H9 (cell line): ENCODE data around the gene KIF1A. TPM values are rescaled to one million over a fixed set of nuclear protein-coding genes. Genes with fewer than 3 reads are reported as not detected.

Source experiments
- DNase-seq: peaks from one replicate; pipeline ENCODE4 v3.0.0-alpha.2; 2017
- H2AFZ ChIP-seq: one replicate; pipeline ENCODE4 v1.6.1; 2013; ENCODE audit warnings: mild to moderate bottlenecking, low read length, control low read depth, moderate library complexity
- H2AK5ac ChIP-seq: 2 replicates; pipeline ENCODE4 v1.6.1; 2013; ENCODE audit warnings: low read length, control low read depth, mixed read lengths; ENCODE audit not compliant: insufficient read length
- H2BK120ac ChIP-seq: one replicate; pipeline ENCODE4 v1.6.1; 2013; ENCODE audit warnings: low read depth, mild to moderate bottlenecking, low read length, control low read depth, inconsistent platforms; ENCODE audit not compliant: poor library complexity, severe bottlenecking
- H2BK12ac ChIP-seq: 2 replicates; pipeline ENCODE4 v1.6.1; 2013; ENCODE audit warnings: low read length, control low read depth, mixed read lengths, low read depth; ENCODE audit not compliant: insufficient read length
- H2BK15ac ChIP-seq: 2 replicates; pipeline ENCODE4 v1.6.1; 2013; ENCODE audit warnings: low read depth, low read length, control low read depth
- H2BK20ac ChIP-seq: one replicate; pipeline ENCODE4 v1.6.1; 2013; ENCODE audit warnings: low read depth, mild to moderate bottlenecking, low read length, control low read depth, inconsistent platforms; ENCODE audit not compliant: poor library complexity, severe bottlenecking
- H2BK5ac ChIP-seq: 2 replicates; pipeline ENCODE4 v1.6.1; 2013; ENCODE audit warnings: low read length, control low read depth, mixed read lengths; ENCODE audit not compliant: insufficient read length
- H3K14ac ChIP-seq: 2 replicates; pipeline ENCODE4 v1.6.1; 2013; ENCODE audit warnings: low read length, control low read depth; ENCODE audit not compliant: insufficient read depth
- H3K18ac ChIP-seq: 2 replicates; pipeline ENCODE4 v1.6.1; 2013; ENCODE audit warnings: low read depth, mild to moderate bottlenecking, mixed read lengths, low read length, control low read depth; ENCODE audit not compliant: insufficient read length
- H3K23ac ChIP-seq: 2 replicates; pipeline ENCODE4 v1.6.1; 2013; ENCODE audit warnings: low read length, control low read depth, mixed read lengths, low read depth; ENCODE audit not compliant: insufficient read length
- H3K23me2 ChIP-seq: 2 replicates; pipeline ENCODE4 v1.6.1; 2013; ENCODE audit warnings: low read depth, mild to moderate bottlenecking, mixed read lengths, low read length, control low read depth; ENCODE audit not compliant: insufficient read length, poor library complexity, severe bottlenecking
- H3K27ac ChIP-seq: 2 replicates; pipeline ENCODE4 v1.5.1; 2013; ENCODE audit warnings: low read length, control low read depth, mixed read lengths, low read depth; ENCODE audit not compliant: insufficient read length
- H3K27me3 ChIP-seq: 2 replicates; pipeline ENCODE4 v1.6.1; 2013; ENCODE audit warnings: low read length, control low read depth, inconsistent platforms; ENCODE audit not compliant: insufficient read depth
- H3K4ac ChIP-seq: 2 replicates; pipeline ENCODE4 v1.6.1; 2013; ENCODE audit warnings: low read depth, mild to moderate bottlenecking, control low read depth, inconsistent platforms, low read length, moderate library complexity
- H3K4me1 ChIP-seq: 2 replicates; pipeline ENCODE4 v1.6.1; 2013; ENCODE audit warnings: low read length, control low read depth, inconsistent platforms; ENCODE audit not compliant: insufficient read depth
- H3K4me2 ChIP-seq: 2 replicates; pipeline ENCODE4 v1.6.1; 2013; ENCODE audit warnings: low read length, control low read depth, mixed read lengths; ENCODE audit not compliant: insufficient read length, insufficient read depth
- H3K56ac ChIP-seq: 2 replicates; pipeline ENCODE4 v1.6.1; 2013; ENCODE audit warnings: low read depth, mild to moderate bottlenecking, mixed read lengths, low read length, control low read depth; ENCODE audit not compliant: insufficient read length
- H3K79me1 ChIP-seq: 2 replicates; pipeline ENCODE4 v1.6.1; 2013; ENCODE audit warnings: low read depth, mild to moderate bottlenecking, moderate library complexity, low read length, control low read depth, inconsistent platforms; ENCODE audit not compliant: insufficient read depth, poor library complexity, severe bottlenecking
- H3K79me2 ChIP-seq: 2 replicates; pipeline ENCODE4 v1.6.1; 2013; ENCODE audit warnings: low read length, control low read depth, inconsistent platforms; ENCODE audit not compliant: insufficient read depth
- H3K9ac ChIP-seq: 2 replicates; pipeline ENCODE4 v1.6.1; 2013; ENCODE audit warnings: low read length, control low read depth, mixed read lengths; ENCODE audit not compliant: insufficient read length; ENCODE audit errors: extremely low read depth
- H3K9me3 ChIP-seq: one replicate; pipeline ENCODE4 v1.6.1; 2013; ENCODE audit warnings: low read depth, low read length, inconsistent platforms; ENCODE audit not compliant: control insufficient read depth
- H3T11ph ChIP-seq: one replicate; pipeline ENCODE4 v1.6.1; 2013; ENCODE audit warnings: mild to moderate bottlenecking, low read length, control low read depth, inconsistent platforms
- H4K20me1 ChIP-seq: one replicate; pipeline ENCODE4 v1.6.1; 2013; ENCODE audit not compliant: control insufficient read depth, insufficient read length, insufficient read depth
- H4K5ac ChIP-seq: 2 replicates; pipeline ENCODE4 v1.6.1; 2013; ENCODE audit warnings: low read depth, mild to moderate bottlenecking, mixed read lengths, low read length, control low read depth; ENCODE audit not compliant: insufficient read length
- H4K8ac ChIP-seq: replicated peaks from 2 replicates; pipeline ENCODE4 v1.6.1; 2013; ENCODE audit warnings: low read length, control low read depth, mixed read lengths, low read depth; ENCODE audit not compliant: insufficient read length
- H4K91ac ChIP-seq: 2 replicates; pipeline ENCODE4 v1.6.1; 2013; ENCODE audit warnings: low read depth, mild to moderate bottlenecking, moderate library complexity, mixed read lengths, low read length, control low read depth; ENCODE audit not compliant: insufficient read length
- H3K27ac Mint-ChIP-seq, 3 experiments: 2 replicates in 2 of 3; 3 replicates in 1 of 3; pipeline ENCODE4 v1.8.0; 2020 to 2021; ENCODE audit warnings: mixed read lengths in 3 of 3, mild to moderate bottlenecking in 1 of 3, moderate library complexity in 1 of 3
- H3K27me3 Mint-ChIP-seq: 2 replicates; pipeline ENCODE4 v1.8.0; 2021; ENCODE audit warnings: low read depth, mild to moderate bottlenecking, moderate library complexity, mixed read lengths
- H3K36me3 Mint-ChIP-seq, 3 experiments: 2 replicates in 2 of 3; 3 replicates in 1 of 3; pipeline ENCODE4 v1.8.0; 2020 to 2021; ENCODE audit warnings: low read depth in 3 of 3, mixed read lengths in 3 of 3; ENCODE audit not compliant: insufficient read depth in 1 of 3
- H3K4me1 Mint-ChIP-seq, 2 experiments: 2 replicates each; pipeline ENCODE4 v1.8.0; 2020; ENCODE audit warnings: mixed read lengths in 2 of 2
- H3K4me3 Mint-ChIP-seq, 2 experiments: 2 replicates in 1 of 2; 3 replicates in 1 of 2; pipeline ENCODE4 v1.8.0; 2020 to 2021; ENCODE audit warnings: mild to moderate bottlenecking in 2 of 2, mixed read lengths in 2 of 2, moderate library complexity in 1 of 2
- H3K9me3 Mint-ChIP-seq, 2 experiments: 2 replicates in 1 of 2; 3 replicates in 1 of 2; pipeline ENCODE4 v1.8.0; 2020; ENCODE audit warnings: mild to moderate bottlenecking in 2 of 2, mixed read lengths in 2 of 2, moderate library complexity in 1 of 2
- WGBS: extraction: QIAGEN DNeasy Blood & Tissue Kit; methylation state at CpG from one replicate; pipeline ENCODE4 v1.1.7; 2013; ENCODE audit warnings: missing lambda C conversion rate, low lambda C conversion rate, mixed read lengths; ENCODE audit not compliant: insufficient read length; ENCODE audit errors: extremely low coverage; 5-methylcytosine and 5-hydroxymethylcytosine counted together
- total RNA-seq: library from RNA; stranded (reverse); gene quantifications from 2 replicates; pipeline ENCODE4 v1.2.1, GENCODE V29; 2021
- TF ChIP-seq, protein P1 (sequence below): fragments of 200-600 bp; sonication (generic); conservative IDR thresholded peaks from 3 replicates; pipeline ENCODE4 v1.8.0; 2021; ENCODE audit warnings: antibody characterized with exemption, mild to moderate bottlenecking

Gene KIF1A
- total RNA-seq, 1 experiment from 2014 or later = 204 TPM

DNA sequence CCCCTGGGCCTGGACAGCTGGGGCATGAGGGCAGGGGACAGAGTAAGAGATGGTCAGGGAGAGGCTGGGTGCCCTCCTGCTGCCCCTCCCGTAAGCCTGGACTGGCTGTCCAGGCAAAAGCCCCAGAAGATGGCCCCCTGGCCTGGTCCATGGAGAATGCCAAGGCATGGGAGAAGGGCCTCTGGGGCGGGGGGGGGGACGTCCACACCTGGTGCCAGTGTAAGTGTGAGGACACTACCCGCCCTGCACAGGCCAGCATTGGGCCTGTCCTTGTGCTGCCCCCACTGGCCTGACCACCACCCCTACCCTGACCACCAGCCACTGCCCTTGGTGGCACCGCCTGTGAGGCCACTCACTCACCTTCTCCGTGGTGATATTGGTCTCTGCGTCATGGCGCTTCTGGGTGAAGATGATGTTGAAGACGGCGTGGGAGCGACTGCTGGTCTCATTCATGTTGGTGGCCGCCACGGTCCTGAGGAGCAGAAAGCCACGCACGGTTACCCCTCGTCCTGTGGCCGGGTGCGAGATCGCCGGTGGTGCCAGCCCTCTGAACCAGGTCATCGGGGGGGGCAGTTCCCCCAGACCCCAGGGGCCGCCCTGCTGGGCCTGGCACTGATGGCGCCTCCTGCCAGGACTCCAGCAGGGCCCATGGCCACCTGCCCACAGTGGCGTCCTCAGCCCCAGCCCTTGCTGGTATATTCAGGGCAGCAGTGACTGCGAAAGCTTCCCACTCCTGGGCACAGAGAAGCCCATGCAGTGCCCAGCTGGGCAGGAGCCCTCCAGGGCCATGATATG lies 35.2 kb downstream of the KIF1A start:
- DNase-seq = no peak
- H3K27ac Mint-ChIP-seq = no peak overlapping the region

More for the DNA sequence above, 35.2 kb downstream of the KIF1A start:
- Histone ChIP-seq H3K79me2 (no peaks in the 10 kb centered on the region; the same call in 1 of the 2 replicates), H3T11ph (no peak overlapping the region), H4K8ac (no peak overlapping the region), H3K14ac (no peak overlapping the region), H2BK5ac (no peak overlapping the region), H2AK5ac (no peak overlapping the region), H3K27ac (no peak overlapping the region), H2AFZ (no peak overlapping the region), H2BK15ac (no peak overlapping the region), H3K18ac (no peak overlapping the region), H3K23ac (no peak overlapping the region), H3K9me3 (no peaks in the 10 kb centered on the region), H3K4ac (no peak overlapping the region), H2BK120ac (no peak overlapping the region), H3K27me3 (no peaks in the 10 kb centered on the region), H3K56ac (no peak overlapping the region), H2BK20ac (no peak overlapping the region), H3K4me2 (no peak overlapping the region), H2BK12ac (no peak overlapping the region), H3K79me1 (peaks cover 4% of the 10 kb centered on the region), H3K4me1 (no peaks in the 10 kb centered on the region), H3K23me2 (no peaks in the 10 kb centered on the region), H4K5ac (no peak overlapping the region), H3K9ac (no peak overlapping the region), H4K91ac (no peak overlapping the region), H4K20me1 (no peaks in the 10 kb centered on the region)
- H3K4me3 Mint-ChIP-seq = no peak overlapping the region
- TF ChIP-seq, protein P1, sequence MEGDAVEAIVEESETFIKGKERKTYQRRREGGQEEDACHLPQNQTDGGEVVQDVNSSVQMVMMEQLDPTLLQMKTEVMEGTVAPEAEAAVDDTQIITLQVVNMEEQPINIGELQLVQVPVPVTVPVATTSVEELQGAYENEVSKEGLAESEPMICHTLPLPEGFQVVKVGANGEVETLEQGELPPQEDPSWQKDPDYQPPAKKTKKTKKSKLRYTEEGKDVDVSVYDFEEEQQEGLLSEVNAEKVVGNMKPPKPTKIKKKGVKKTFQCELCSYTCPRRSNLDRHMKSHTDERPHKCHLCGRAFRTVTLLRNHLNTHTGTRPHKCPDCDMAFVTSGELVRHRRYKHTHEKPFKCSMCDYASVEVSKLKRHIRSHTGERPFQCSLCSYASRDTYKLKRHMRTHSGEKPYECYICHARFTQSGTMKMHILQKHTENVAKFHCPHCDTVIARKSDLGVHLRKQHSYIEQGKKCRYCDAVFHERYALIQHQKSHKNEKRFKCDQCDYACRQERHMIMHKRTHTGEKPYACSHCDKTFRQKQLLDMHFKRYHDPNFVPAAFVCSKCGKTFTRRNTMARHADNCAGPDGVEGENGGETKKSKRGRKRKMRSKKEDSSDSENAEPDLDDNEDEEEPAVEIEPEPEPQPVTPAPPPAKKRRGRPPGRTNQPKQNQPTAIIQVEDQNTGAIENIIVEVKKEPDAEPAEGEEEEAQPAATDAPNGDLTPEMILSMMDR = no peak
- H3K27me3 Mint-ChIP-seq = no peaks in the 10 kb centered on the region
- WGBS = no CpG with 5 or more reads among the region's 25 CpGs
- no peaks in the 10 kb centered on the region for H3K4me1 Mint-ChIP-seq
- peaks cover 12 to 47% (median 47%) of the 10 kb centered on the region in 3 experiments for H3K36me3 Mint-ChIP-seq
- no peaks in the 10 kb centered on the region for H3K9me3 Mint-ChIP-seq
